ENCODE measurements around the gene PRPF6.
"Not testable (repeated sequence)": the region's sequence is repeated elsewhere in the genome, so short reads cannot be mapped to it uniquely, and the experiment has no call there.

PRPF6 gene

DNA sequence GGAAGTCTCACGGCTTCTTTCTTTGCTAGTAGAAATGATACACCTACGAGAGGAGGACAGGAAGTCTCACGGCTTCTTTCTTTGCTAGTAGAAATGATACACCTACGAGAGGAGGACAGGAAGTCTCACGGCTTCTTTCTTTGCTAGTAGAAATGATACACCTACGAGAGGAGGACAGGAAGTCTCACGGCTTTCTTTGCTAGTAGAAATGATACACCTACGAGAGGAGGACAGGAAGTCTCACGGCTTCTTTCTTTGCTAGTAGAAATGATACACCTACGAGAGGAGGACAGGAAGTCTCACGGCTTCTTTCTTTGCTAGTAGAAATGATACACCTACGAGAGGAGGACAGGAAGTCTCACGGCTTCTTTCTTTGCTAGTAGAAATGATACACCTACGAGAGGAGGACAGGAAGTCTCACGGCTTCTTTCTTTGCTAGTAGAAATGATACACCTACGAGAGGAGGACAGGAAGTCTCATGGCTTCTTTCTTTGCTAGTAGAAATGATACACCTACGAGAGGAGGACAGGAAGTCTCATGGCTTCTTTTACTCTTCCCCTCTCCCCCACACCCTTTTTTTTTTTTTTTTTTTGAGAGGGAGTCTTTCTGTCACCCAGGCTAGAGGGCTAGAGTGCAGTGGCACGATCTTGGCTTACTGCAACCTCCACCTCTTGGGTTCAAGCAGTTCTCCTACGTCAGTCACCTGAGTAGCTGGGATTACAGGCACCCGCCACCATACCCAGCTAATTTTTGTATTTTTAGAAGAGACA is 31.6 kb downstream of the PRPF6 start:
- not testable (repeated sequence) for DNase-seq

DNA sequence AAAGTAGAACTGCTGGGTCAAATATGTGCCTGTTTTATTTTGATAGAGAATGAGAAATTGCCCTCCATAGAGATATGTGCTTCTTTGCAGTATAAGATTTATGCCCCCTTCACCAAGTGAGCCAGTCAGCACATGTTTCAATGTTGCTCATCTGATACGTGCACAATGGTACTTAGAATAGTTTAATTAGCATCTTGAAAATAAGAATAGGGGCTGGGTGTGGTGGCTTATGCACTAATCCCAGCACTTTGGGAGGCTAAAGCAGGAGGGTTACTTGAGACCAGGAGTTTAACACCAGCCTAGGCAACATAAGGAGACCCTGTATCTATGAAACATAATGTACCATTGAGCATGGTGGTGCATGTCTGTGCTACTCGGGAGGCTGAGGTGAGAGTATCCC is 34.7 kb downstream of the PRPF6 start:
- no peak for DNase-seq

- DNase-seq = no peak
Observed at GRCh38 chr20:64021124-64021975, 40.4 kb downstream of the PRPF6 start.

GRCh38 chr20:64022671-64023360 is 41.9 kb downstream of the PRPF6 start:
- DNase-seq = no peak

DNA sequence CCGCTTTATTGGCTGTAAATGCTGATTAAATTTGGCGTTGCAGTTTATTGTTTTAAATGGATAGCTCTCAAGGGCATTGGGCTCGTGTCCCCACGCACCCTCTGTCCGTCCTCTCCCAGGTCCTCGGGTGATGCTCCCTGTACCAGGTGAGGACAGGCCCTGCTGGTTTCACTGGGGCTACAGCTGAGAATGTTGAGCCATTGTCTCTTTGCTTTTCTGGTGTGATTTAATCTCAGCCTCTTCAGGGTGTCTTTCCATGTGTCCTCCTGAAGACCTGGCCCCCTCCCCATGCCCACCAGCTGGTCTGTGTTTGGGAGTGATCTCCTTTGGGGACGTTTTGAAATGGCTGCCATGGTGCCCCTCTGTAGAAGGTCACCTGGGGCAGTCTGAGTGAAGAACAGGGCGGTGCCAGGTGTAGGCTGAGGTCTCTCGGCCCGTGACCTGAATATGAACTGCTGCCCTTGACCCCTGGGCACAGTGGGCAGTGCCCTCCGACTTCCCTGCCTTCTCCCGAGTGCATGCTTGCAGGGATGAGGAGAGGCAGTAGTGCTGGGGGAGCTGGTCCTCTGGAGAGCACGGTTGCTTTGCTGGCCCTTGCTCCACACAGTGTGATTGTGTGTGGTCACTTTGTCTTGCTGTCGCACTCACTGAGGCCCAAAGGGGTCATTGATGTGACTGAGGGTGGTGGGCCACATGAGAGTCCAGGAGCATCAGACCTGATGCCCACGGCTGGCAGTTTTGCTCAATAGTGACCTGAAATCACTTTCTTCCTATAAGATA is 42.6 kb downstream of the PRPF6 start:
- no peak for DNase-seq

DNA sequence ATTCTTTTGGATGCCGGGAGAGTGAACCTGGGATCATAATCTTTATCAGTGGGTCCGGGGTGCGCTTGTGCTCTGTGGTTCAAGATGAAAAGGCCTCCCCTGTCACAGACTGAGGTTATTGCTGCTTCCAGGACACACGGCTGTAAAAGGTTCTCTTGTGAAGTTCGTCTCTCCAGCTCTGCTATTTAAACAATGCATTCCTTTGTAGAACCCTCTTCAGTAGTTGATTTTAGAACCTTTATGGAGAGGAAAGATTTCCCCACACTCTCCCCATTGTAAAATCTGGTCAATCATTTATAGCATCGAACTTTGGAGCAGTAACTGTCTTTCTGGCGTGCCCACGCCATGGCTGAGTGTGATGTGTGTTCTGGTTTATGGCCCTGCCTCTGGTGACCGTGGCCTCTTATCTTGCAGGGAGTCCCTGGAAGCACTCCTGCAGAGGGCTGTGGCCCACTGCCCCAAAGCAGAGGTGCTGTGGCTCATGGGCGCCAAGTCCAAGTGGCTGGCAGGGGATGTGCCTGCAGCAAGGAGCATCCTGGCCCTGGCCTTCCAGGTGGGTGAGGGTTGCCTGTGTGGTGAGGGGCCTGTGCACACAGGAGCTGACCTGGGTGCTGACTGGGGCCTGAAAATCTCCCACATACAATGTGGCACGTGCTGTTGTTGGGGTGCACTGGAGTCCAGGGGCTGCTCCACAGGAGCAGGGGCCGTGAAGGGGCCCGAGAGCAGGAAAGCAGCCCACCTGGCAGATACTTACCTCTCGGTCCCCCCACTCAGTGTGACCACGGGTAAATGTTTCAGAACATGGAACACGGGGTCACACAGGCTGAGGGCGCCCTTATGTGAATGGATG is 43.4 kb downstream of the PRPF6 start:
- DNase-seq = no peak

DNA sequence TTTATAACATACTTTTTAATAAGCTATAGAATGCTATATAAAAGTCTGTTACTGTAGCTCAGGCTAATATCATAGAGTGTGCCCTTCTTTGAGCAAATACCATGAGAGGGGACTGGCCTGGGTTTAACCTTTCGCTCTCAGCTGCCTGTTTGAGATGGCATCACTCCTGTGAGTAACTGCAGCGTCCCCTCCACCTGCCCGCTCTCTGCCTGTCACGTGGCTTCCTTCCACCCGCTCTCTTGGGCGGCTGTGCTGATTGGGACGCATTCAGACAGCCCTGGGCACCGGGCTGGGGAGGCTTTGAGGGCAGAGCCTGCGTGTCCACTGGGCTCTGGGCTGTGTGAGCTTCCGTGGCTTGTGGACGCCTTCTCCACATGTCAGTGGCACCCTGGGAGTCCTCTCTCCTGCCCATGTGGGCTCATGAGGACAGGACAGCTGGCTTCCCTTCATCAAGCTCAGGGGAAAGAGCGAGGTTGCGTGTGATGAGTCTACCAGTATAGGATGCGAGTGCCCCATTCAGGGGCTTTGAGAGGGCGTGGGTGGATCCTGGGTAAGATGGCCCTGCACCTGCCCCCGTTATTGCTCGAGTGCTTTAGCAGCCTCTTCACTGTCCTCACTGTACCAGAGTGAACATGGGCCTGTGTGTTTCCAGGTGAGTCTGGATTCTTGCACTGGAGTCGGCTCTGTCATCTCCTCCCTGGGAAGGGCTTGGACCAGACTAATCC is 44.3 kb downstream of the PRPF6 start:
- DNase-seq = no peak

GRCh38 chr20:64025826-64026412 is 45.0 kb downstream of the PRPF6 start:
- DNase-seq = no peak

GRCh38 chr20:64027981-64028685 is 47.2 kb downstream of the PRPF6 start:
- DNase-seq = no peak

- no peak for DNase-seq
Observed at GRCh38 chr20:64029293-64030117, 48.6 kb downstream of the PRPF6 start.

- no peak for DNase-seq
Observed at GRCh38 chr20:64030371-64031134, 49.6 kb downstream of the PRPF6 start.

DNA sequence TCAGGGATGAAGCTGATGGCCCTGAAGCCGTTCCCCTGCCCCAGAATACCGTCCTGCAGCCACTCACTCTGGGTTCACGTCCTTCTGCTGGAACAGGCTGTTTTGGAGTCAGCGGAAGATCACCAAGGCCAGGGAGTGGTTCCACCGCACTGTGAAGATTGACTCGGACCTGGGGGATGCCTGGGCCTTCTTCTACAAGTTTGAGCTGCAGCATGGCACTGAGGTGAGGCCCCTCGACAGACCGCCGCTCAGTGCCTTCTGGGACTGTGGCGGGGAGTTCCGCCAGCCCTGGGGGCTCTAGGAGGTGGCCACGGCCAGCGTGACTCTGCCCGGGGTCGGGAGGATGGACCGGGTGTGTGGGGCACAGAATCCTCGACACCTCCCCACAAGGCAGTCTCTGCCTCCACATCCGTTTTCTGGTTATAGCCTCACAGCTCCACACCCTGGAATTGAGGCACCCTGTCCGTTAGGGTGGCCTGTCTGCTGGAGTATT is 50.9 kb downstream of the PRPF6 start:
- DNase-seq = no peak

DNA sequence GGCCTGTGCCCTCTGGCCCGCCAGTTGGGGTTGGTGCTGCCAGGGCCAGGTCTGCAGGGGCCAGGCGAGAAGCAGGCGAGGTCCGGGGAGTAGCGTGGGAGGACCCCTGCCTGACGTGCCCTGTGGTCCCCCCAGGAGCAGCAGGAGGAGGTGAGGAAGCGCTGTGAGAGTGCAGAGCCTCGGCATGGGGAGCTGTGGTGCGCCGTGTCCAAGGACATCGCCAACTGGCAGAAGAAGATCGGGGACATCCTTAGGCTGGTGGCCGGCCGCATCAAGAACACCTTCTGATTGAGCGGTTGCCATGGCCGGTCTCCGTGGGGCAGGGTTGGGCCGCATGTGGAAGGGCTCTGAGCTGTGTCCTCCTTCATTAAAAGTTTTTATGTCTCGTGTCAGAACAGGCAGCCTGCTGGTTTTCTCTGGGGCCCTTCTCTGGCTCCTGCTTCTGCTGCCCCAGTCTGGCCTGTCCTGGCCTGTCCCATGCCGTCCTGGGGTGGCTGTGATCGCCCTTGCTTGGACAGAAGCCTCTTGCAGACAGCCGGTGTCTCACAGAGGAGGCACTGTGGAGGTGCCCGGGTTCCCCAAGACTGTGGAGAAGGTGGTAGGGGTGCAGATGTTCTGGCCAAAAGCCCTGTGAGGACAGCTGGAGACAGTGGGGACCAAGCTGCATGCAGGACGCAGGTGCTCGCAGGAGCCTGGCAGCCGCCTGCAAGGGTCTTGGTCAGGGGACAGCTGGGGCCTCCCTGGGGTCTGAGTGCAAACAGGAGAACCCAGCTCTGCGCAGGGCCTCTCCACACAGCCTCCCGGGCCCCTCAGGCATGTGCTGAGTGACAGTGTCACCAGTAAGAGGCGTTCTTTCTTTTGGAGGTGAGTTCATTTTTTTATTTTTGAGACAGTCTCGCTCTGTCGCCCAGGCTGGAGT is 52.0 kb downstream of the PRPF6 start:
- DNase-seq = no peak

GRCh38 chr20:64033981-64034493 is 53.1 kb downstream of the PRPF6 start:
- DNase-seq = no peak

GRCh38 chr20:64035066-64035932 is 54.4 kb downstream of the PRPF6 start:
- no peak for DNase-seq
